Progenitor cell of endocrine pancreas (in vitro differentiated cells): ENCODE data around the gene AZU1. TPM values are rescaled to one million over a fixed set of nuclear protein-coding genes. Genes with fewer than 3 reads are reported as not detected.

Experiments used
- DNase-seq: peaks from one replicate; pipeline ENCODE4 v3.0.0; 2021; ENCODE audit warnings: low spot score; ENCODE audit not compliant: unreplicated experiment
- H3K27ac Mint-ChIP-seq: 2 replicates; pipeline ENCODE4 v1.8.0; 2021; ENCODE audit warnings: mild to moderate bottlenecking, moderate library complexity, mixed read lengths
- H3K27me3 Mint-ChIP-seq: 2 replicates; pipeline ENCODE4 v1.8.0; 2021; ENCODE audit warnings: mixed read lengths
- H3K36me3 Mint-ChIP-seq: 2 replicates; pipeline ENCODE4 v1.8.0; 2022; ENCODE audit warnings: mixed read lengths; ENCODE audit not compliant: insufficient read depth
- H3K4me1 Mint-ChIP-seq: 2 replicates; pipeline ENCODE4 v1.8.0; 2021; ENCODE audit warnings: low read depth, mixed read lengths
- H3K4me3 Mint-ChIP-seq: 2 replicates; pipeline ENCODE4 v1.8.0; 2021; ENCODE audit warnings: low read depth, mild to moderate bottlenecking, moderate library complexity, mixed read lengths
- H3K9me3 Mint-ChIP-seq: 2 replicates; pipeline ENCODE4 v1.8.0; 2021; ENCODE audit warnings: low read depth, mixed read lengths
- CTCF ChIP-seq: fragments of 200-600 bp; sonication (generic); IDR thresholded peaks from one replicate; pipeline ENCODE4 v1.5.0; 2021; ENCODE audit warnings: antibody characterized with exemption, mild to moderate bottlenecking; ENCODE audit not compliant: unreplicated experiment
- long read RNA-seq: library from polyadenylated mRNA; unstranded; transcript quantifications from one replicate; pipeline ENCODE4 v2.0.0, GENCODE V29; 2020
- total RNA-seq: library from RNA; stranded (reverse); gene quantifications from 2 replicates; pipeline ENCODE4 v1.2.1, GENCODE V29; 2021

AZU1 gene
- total RNA-seq: 4.8 and 5.1 TPM in 2 replicates
- long read RNA-seq: 0 reads

DNA sequence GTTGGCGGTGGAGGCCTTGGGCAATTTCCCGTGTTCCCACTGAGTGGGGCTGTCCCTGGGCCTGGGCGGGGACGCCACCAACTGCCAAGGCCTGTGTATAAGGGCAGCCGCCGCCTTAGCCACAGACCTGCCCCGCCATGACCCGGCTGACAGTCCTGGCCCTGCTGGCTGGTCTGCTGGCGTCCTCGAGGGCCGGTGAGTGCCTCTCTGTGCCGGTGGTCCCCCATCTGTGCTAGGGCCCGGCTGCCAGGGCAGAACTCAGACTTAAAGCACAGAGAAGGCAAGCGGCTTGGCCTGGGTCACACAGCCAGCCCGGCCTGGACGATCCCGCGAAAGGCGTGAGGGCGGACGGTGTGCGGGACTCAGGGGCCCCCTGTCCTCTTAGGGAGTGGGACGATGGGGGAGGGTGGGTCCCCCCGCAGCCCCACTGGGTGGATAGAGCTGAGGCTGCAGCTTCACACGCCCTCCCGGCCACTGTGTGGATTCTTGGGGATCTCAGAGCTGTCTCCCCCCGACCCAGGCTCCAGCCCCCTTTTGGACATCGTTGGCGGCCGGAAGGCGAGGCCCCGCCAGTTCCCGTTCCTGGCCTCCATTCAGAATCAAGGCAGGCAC, at the start of gene AZU1:
Gene AZU1 (plus strand): TSS at position 128 of the 612 bp plus-strand sequence. CDS start 10 bp downstream, at position 138.
- Mint-ChIP-seq H3K4me3 (no peak within 1 kb of the TSS), H3K27me3 (no peaks in the 10 kb centered on the region), H3K36me3 (no peaks in the 10 kb centered on the region), H3K27ac (no peak within 1 kb of the TSS), H3K4me1 (peaks cover 2% of the 10 kb centered on the region), H3K9me3 (no peaks in the 10 kb centered on the region)
- DNase-seq: no peak
- no peak for TF ChIP-seq CTCF

- H3K9me3 Mint-ChIP-seq: no peaks in the 10 kb centered on the region
- H3K27ac Mint-ChIP-seq: peak overlapping the region; percentile 62
- no peaks in the 10 kb centered on the region for H3K27me3 Mint-ChIP-seq
- H3K4me3 Mint-ChIP-seq: no peak overlapping the region
- peaks cover 1% of the 10 kb centered on the region for H3K36me3 Mint-ChIP-seq
- TF ChIP-seq CTCF: no peak
- H3K4me1 Mint-ChIP-seq: peaks cover 10% of the 10 kb centered on the region
- DNase-seq: no peak
Measured at GRCh38 chr19:778910-779653, 48.6 kb upstream of the AZU1 start.

DNA sequence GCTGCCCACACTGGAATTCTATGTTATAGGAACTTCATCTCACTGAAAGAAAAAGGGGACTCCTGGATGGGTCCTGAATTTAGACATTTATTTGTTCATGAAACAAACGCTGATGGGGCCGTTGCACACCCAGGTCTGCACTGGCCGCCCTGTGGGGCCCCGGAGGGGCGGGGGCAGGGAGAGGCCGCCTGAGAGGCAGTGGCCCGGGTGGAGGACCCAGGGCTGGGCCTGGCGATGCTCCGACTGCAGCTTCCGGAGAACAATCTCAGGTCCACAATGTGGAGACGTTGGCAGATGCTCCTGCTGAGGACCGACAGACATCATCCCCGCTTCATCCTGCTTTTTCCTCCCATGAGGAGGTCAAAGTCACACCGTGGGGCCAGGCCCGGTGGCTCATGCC, 46.7 kb upstream of the AZU1 start:
- Mint-ChIP-seq H3K9me3 (no peaks in the 10 kb centered on the region), H3K4me3 (peak overlapping the region; percentile 33), H3K4me1 (peaks cover 12% of the 10 kb centered on the region), H3K36me3 (peaks cover 1% of the 10 kb centered on the region), H3K27me3 (no peaks in the 10 kb centered on the region), H3K27ac (no peak overlapping the region)
- no peak for DNase-seq
- TF ChIP-seq CTCF: no peak

DNA sequence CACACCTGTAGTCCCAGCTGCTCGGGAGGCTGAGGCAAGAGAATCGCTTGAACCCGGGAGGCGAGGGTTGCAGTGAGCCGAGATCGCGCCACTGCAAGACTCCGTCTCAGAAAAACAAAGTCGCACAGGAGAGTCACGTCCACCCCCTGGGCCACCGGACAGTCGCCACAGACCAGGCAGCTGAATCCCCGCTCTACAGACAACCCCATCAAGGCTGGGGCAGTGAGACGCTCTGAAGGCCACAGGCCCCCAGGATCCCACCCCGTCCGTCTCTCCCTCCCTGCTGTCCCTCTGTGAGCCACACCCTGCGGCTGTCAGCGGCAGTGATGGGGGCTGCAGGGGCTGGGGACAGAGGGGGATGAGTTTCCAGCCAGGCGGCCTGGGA, 45.8 kb upstream of the AZU1 start:
- DNase-seq: no peak
- H3K36me3 Mint-ChIP-seq: peaks cover 1% of the 10 kb centered on the region
- no peak for TF ChIP-seq CTCF
- peak overlapping the region; percentile 97 for H3K27ac Mint-ChIP-seq
- peak overlapping the region; percentile 68 for H3K4me3 Mint-ChIP-seq
- no peaks in the 10 kb centered on the region for H3K9me3 Mint-ChIP-seq
- H3K4me1 Mint-ChIP-seq: peaks cover 12% of the 10 kb centered on the region
- H3K27me3 Mint-ChIP-seq: no peaks in the 10 kb centered on the region

DNA sequence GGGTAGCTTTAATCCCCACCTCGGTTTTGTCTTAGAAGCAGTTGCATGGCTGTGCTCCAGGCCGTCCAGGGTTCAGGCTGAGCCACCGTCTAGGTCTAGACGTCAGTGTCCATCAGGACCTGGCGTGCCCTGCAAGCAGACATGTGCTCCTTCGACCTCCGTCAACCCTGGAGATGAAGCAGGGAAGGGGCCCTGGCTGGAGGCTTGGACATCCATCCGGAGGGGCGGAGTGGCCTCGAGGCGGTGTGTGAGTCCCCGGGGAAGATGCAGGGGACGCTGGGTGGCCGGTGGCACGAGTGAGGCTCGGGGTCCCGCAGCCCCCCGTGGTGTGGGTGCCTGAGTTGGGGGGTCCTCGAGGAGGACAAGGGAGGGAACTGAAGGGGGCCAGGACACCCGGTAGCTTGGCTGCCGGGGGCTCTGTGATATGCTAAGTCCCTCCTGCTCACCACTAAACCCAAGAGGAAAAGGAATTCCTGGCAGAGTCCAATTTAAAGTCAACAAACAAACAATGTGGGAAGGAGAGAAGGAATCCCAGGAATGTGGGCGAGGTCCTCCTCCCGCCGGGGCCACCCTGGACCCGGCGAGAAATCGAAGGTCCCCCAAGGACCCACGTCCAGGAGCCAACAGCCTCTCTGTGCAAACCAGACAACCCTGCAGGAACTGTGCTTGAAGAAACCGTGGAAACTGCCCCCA, 45.3 kb upstream of the AZU1 start:
- peak; percentile 45 for DNase-seq
- Mint-ChIP-seq H3K4me3 (peak overlapping the region; percentile 68), H3K27ac (peak overlapping the region; percentile 97), H3K36me3 (peaks cover 1% of the 10 kb centered on the region), H3K27me3 (no peaks in the 10 kb centered on the region), H3K4me1 (peaks cover 12% of the 10 kb centered on the region), H3K9me3 (no peaks in the 10 kb centered on the region)
- no peak for TF ChIP-seq CTCF
